CD14-positive monocyte (primary cell): ENCODE results near the gene RAB11FIP4. TPM values are rescaled to one million over a fixed set of nuclear protein-coding genes. Genes with fewer than 3 reads are reported as not detected.

ENCODE experiments used
- DNase-seq, 3 donors: peaks; one replicate each; pipeline ENCODE4 v3.0.0-alpha.2; 2011 to 2022
- H2AFZ ChIP-seq: 2 replicates; pipeline ENCODE4 v1.6.0; 2012; ENCODE audit warnings: mild to moderate bottlenecking, low read depth, low read length, inconsistent platforms; ENCODE audit not compliant: insufficient read depth, poor library complexity, severe bottlenecking
- H3K27ac ChIP-seq, 2 donors: 1 replicate in 1 of 2; 2 replicates in 1 of 2; pipeline ENCODE4 v1.5.1; 2012 to 2013; ENCODE audit warnings: low read length in 2 of 2, control low read depth in 1 of 2, inconsistent platforms in 1 of 2, low read depth in 1 of 2, mild to moderate bottlenecking in 1 of 2
- H3K27me3 ChIP-seq, 2 donors: one replicate each; pipeline versions ENCODE4 v1.6.0 to v1.6.1; 2011 to 2013; ENCODE audit warnings: low read length in 2 of 2; ENCODE audit not compliant: control insufficient read depth in 2 of 2, insufficient read depth in 2 of 2
- H3K36me3 ChIP-seq, 2 donors: replicated peaks in 1 of 2; 1 replicate in 1 of 2; 2 replicates in 1 of 2; pipeline versions ENCODE4 v1.5.1 to v1.6.1; 2012 to 2013; ENCODE audit warnings: low read length in 2 of 2, control low read depth in 1 of 2, inconsistent platforms in 1 of 2, mild to moderate bottlenecking in 1 of 2; ENCODE audit not compliant: insufficient read depth in 2 of 2, control insufficient read depth in 1 of 2
- H3K4me1 ChIP-seq, 2 donors: 1 replicate in 1 of 2; 2 replicates in 1 of 2; pipeline versions ENCODE4 v1.5.1 to v1.6.1; 2012 to 2013; ENCODE audit warnings: low read length in 2 of 2, control low read depth in 1 of 2, inconsistent platforms in 1 of 2, mild to moderate bottlenecking in 1 of 2, moderate library complexity in 1 of 2; ENCODE audit not compliant: insufficient read depth in 2 of 2, control insufficient read depth in 1 of 2
- H3K4me2 ChIP-seq: replicated peaks from 2 replicates; pipeline ENCODE3; 2012; ENCODE audit warnings: low read length, moderate library complexity, mild to moderate bottlenecking; ENCODE audit not compliant: poor library complexity, severe bottlenecking; ENCODE audit errors: extremely low read depth
- H3K4me3 ChIP-seq, 3 experiments: fragments of 200-600 bp in 1 of 3; sonication (generic) in 1 of 3; replicated peaks in 1 of 3; 1 replicate in 2 of 3; 2 replicates in 1 of 3; pipeline ENCODE4 v1.5.1; 2011 to 2013; ENCODE audit warnings: low read length in 3 of 3, mild to moderate bottlenecking in 3 of 3, control low read depth in 2 of 3, low read depth in 2 of 3, inconsistent platforms in 1 of 3, moderate library complexity in 1 of 3
- H3K79me2 ChIP-seq: 2 replicates; pipeline ENCODE4 v1.6.0; 2012; ENCODE audit warnings: mild to moderate bottlenecking, control low read depth, inconsistent platforms, low read length, moderate library complexity; ENCODE audit not compliant: insufficient read depth
- H3K9ac ChIP-seq: 2 replicates; pipeline ENCODE4 v1.6.0; 2017; ENCODE audit warnings: low read length, mild to moderate bottlenecking; ENCODE audit not compliant: insufficient read depth, poor library complexity, severe bottlenecking
- H3K9me3 ChIP-seq, 2 donors: replicated peaks in 1 of 2; 1 replicate in 1 of 2; 2 replicates in 1 of 2; pipeline versions ENCODE4 v1.5.1 to v1.6.1; 2012 to 2013; ENCODE audit warnings: low read length in 2 of 2, control low read depth in 1 of 2; ENCODE audit not compliant: control insufficient read depth in 1 of 2, insufficient read depth in 1 of 2
- H4K20me1 ChIP-seq: 2 replicates; pipeline ENCODE4 v1.6.0; 2012; ENCODE audit warnings: mild to moderate bottlenecking, low read length, control low read depth, moderate library complexity; ENCODE audit not compliant: insufficient read depth
- H3K27ac Mint-ChIP-seq, 7 donors: one replicate each; pipeline ENCODE4 v1.8.0; 2020; ENCODE audit warnings: mild to moderate bottlenecking in 7 of 7, mixed read lengths in 7 of 7, moderate library complexity in 6 of 7, inconsistent platforms in 2 of 7
- H3K27me3 Mint-ChIP-seq, 3 donors: one replicate each; pipeline ENCODE4 v1.8.0; 2021 to 2022; ENCODE audit warnings: low read depth in 3 of 3, mild to moderate bottlenecking in 3 of 3, mixed read lengths in 3 of 3, moderate library complexity in 3 of 3, inconsistent platforms in 1 of 3
- H3K36me3 Mint-ChIP-seq, 2 donors: one replicate each; pipeline ENCODE4 v1.8.0; 2020; ENCODE audit warnings: mixed read lengths in 2 of 2, inconsistent platforms in 1 of 2, mild to moderate bottlenecking in 1 of 2
- H3K4me1 Mint-ChIP-seq: one replicate; pipeline ENCODE4 v1.8.0; 2020; ENCODE audit warnings: mild to moderate bottlenecking, mixed read lengths
- H3K4me3 Mint-ChIP-seq, 2 donors: one replicate each; pipeline ENCODE4 v1.8.0; 2020; ENCODE audit warnings: mild to moderate bottlenecking in 2 of 2, mixed read lengths in 2 of 2, moderate library complexity in 1 of 2
- H3K9me3 Mint-ChIP-seq, 7 donors: one replicate each; pipeline ENCODE4 v1.8.0; 2020 to 2022; ENCODE audit warnings: mixed read lengths in 7 of 7, mild to moderate bottlenecking in 6 of 7, moderate library complexity in 6 of 7, inconsistent platforms in 2 of 7
- WGBS: methylation state at CpG from one replicate; pipeline ENCODE4 v1.1.5; 2013; ENCODE audit warnings: missing lambda C conversion rate; ENCODE audit not compliant: insufficient coverage; 5-methylcytosine and 5-hydroxymethylcytosine counted together
- intact Hi-C, 2 donors: fragments of 100-400 bp; cut with micrococcal nuclease; formaldehyde crosslinking; loops; one replicate each; pipeline versions ENCODE4 v1.15.0 to v1.15.1; 2023
- polyA plus RNA-seq, 3 donors: library from polyadenylated mRNA; depleted of rRNA in 1 of 3; unstranded in 2 of 3; stranded (reverse) in 1 of 3; fragments of 300-500 nt in 2 of 3; fragments of >200 nt in 1 of 3; fragmentation: Illumina TruSeq in 2 of 3; gene quantifications; 1 replicate in 2 of 3; 2 replicates in 1 of 3; pipeline ENCODE4 v1.2.3, GENCODE V29; 2012 to 2021
- TF ChIP-seq, protein P1 (sequence below): fragments of 200-600 bp; IDR thresholded peaks from one replicate; pipeline ENCODE4 v1.8.0; 2022; ENCODE audit warnings: antibody characterized with exemption, mild to moderate bottlenecking

RAB11FIP4 gene
- polyA plus RNA-seq, 3 donors: 10.4 to 21.9 (median 16.2) TPM

DNA sequence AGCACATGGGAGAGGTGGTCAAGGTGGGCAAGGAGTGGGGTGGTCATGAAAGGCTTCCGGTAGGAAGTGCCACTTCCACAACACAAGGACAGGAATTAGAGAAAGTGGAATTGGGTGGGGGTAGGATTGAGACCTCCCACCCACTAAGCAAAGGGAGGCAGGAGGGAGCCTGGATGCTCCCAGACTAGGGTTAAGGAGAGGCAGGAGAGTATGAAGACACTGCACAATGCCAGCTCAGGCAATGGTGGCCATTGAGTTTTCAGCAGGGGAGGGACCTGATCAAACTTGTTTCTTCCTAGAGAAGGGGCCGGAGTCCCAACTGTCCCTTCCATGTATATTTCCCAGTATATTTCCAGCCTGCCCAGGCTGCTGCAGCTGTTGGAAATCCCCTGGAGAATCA lies 3.1 kb upstream of the RAB11FIP4 start:
- peaks cover 16% of the 10 kb centered on the region for H3K4me1 Mint-ChIP-seq
- no peak overlapping the region for H3K27ac ChIP-seq
- H4K20me1 ChIP-seq: no peaks in the 10 kb centered on the region
- H3K9ac ChIP-seq: no peak overlapping the region
- H3K4me2 ChIP-seq: no peak overlapping the region
- H3K36me3 Mint-ChIP-seq: peaks cover 0 to 5% of the 10 kb centered on the region in 2 donors
- no peak overlapping the region for H3K27ac Mint-ChIP-seq
- no CpG with 5 or more reads among the region's 2 CpGs for WGBS
- H3K36me3 ChIP-seq: no peaks in the 10 kb centered on the region
- no peaks in the 10 kb centered on the region for H3K9me3 ChIP-seq
- peak overlapping the region; percentile 35 to 40 for H3K4me3 Mint-ChIP-seq
- peaks cover 0 to 16% (median 7%) of the 10 kb centered on the region in 7 donors for H3K9me3 Mint-ChIP-seq
- no peak overlapping the region for H2AFZ ChIP-seq
- DNase-seq: no peak
- TF ChIP-seq, protein P1, sequence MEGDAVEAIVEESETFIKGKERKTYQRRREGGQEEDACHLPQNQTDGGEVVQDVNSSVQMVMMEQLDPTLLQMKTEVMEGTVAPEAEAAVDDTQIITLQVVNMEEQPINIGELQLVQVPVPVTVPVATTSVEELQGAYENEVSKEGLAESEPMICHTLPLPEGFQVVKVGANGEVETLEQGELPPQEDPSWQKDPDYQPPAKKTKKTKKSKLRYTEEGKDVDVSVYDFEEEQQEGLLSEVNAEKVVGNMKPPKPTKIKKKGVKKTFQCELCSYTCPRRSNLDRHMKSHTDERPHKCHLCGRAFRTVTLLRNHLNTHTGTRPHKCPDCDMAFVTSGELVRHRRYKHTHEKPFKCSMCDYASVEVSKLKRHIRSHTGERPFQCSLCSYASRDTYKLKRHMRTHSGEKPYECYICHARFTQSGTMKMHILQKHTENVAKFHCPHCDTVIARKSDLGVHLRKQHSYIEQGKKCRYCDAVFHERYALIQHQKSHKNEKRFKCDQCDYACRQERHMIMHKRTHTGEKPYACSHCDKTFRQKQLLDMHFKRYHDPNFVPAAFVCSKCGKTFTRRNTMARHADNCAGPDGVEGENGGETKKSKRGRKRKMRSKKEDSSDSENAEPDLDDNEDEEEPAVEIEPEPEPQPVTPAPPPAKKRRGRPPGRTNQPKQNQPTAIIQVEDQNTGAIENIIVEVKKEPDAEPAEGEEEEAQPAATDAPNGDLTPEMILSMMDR: no peak
- no peaks in the 10 kb centered on the region for H3K79me2 ChIP-seq
- peaks cover 21 to 46% of the 10 kb centered on the region in 2 donors for H3K27me3 ChIP-seq
- no peak overlapping the region for H3K4me3 ChIP-seq
- H3K27me3 Mint-ChIP-seq: peaks cover 45 to 57% (median 46%) of the 10 kb centered on the region in 3 donors
- peaks cover 10 to 14% of the 10 kb centered on the region in 2 donors for H3K4me1 ChIP-seq
- intact Hi-C loops: loop anchor here in 1 of 2 donors (2.0 kb wide), 1 partner anchor 136 kb away; no protein-coding TSS in a partner anchor

DNA sequence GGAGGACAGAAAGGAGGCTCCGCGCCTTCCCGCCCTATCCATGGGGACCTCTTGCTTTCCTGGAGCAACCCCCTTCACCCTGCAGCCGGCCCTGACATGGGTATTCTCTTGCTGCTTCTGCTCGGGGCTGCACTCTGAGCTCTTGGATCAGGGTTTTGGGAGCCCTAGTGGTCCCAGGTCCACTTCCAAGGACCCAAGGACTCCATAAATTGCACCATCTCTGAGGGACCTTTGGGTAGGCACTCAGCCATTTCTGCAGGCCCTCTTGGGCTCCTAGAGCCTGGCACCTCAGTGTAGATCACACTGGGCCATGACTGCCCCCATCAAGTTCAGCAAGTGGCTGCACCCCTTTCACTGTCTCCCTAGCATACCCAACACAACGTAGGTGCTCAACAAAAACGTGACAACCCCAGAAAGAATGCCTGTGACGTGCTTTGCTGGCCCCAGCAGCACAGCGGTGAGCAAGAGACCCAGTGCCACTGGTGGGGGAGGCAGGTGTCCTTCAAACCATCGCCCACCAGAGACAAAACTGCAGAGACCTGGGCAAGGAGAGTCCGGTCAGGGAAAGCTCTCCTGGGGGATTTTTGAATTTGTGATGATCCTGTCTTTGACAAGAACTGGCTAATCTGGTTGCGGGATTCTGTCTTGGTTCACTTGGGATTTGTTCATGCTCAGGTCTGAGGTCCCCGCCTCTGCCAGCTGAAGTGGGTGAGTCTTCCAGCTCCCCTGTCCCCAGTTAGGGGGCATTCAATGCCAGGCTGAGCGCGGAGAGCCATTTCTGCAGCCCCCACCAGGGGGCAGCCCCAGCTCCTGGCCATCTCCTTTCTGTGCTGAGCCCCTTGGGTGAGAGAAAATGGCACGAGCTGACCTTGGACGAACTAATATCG lies 2.5 kb upstream of the RAB11FIP4 start:
- peaks cover 16% of the 10 kb centered on the region for H3K4me1 Mint-ChIP-seq
- Histone ChIP-seq H3K9me3 (no peaks in the 10 kb centered on the region), H4K20me1 (no peaks in the 10 kb centered on the region), H3K4me1 (peaks cover 10 to 14% of the 10 kb centered on the region in 2 donors), H3K27ac (no peak overlapping the region), H3K4me2 (no peak overlapping the region), H2AFZ (no peak overlapping the region), H3K27me3 (peaks cover 26 to 53% of the 10 kb centered on the region in 2 donors), H3K9ac (no peak overlapping the region), H3K79me2 (no peaks in the 10 kb centered on the region), H3K4me3 (no peak overlapping the region), H3K36me3 (no peaks in the 10 kb centered on the region)
- WGBS: 60% methylated on average over 16 of the region's 18 CpGs
- DNase-seq: peak; percentile 17 to 31 (median 25)
- intact Hi-C loops: loop anchor here in 1 of 2 donors (2.0 kb wide), 1 partner anchor 136 kb away; no protein-coding TSS in a partner anchor
- H3K36me3 Mint-ChIP-seq: peaks cover 0 to 5% of the 10 kb centered on the region in 2 donors
- H3K27ac Mint-ChIP-seq: no peak overlapping the region
- H3K4me3 Mint-ChIP-seq: peak overlapping the region in 1 of 2 donors; percentile 39
- TF ChIP-seq, protein P1: peak; percentile 84
- peaks cover 0 to 16% (median 7%) of the 10 kb centered on the region in 7 donors for H3K9me3 Mint-ChIP-seq
- H3K27me3 Mint-ChIP-seq: peaks cover 51 to 63% (median 53%) of the 10 kb centered on the region in 3 donors
